HG02642 (cell line): Measurements from ENCODE around the gene N4BP2L2.
A peak's percentile ranks its signal among the peaks of the same experiment; 100 is the strongest.

Experiments used
- ATAC-seq: cut with Tn5 transposase; IDR thresholded peaks from one replicate; pipeline ENCODE4 v1.9.1; 2021; ENCODE audit warnings: mild to moderate bottlenecking; ENCODE audit not compliant: unreplicated experiment, poor library complexity

Gene N4BP2L2

GRCh38 chr13:32472194-32472621, 66.4 kb downstream of the N4BP2L2 start:
- ATAC-seq = peak; percentile 83

DNA sequence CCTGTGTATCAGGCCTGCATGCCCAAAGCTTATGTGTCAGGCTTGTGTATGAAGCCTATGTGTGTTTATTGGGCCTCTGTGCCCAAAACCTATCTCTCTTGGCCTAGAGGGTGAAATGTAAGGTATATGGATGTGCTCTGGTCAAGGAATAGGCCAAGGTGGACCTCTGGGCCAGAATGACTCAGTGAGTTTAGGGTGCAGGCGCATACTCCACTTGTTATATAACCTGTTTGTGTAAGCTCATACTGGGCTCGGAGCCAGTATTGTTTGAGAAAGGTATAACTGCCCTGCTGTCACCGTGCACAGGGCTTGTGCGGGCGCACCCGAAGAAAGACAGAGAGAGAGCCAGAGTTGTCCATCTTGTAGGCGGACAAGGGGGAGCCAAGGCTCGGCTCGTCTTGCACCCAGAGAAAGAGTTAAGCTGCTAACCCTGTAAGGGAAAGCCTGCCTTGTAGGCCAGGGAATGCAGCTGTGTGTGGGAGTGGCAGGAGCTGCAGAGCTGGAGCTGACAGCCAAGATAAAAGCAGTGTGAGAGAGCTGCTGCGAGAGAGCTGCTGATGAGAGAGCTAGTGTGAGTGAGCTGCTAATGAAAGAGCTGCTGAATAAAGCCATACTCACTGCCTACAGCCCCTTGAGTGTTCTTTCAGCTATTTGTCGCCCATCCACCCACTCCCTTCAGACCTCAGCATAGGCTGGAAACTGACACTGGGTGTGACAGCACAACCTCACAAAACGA, 67.2 kb downstream of the N4BP2L2 start:
- no peak for ATAC-seq

DNA sequence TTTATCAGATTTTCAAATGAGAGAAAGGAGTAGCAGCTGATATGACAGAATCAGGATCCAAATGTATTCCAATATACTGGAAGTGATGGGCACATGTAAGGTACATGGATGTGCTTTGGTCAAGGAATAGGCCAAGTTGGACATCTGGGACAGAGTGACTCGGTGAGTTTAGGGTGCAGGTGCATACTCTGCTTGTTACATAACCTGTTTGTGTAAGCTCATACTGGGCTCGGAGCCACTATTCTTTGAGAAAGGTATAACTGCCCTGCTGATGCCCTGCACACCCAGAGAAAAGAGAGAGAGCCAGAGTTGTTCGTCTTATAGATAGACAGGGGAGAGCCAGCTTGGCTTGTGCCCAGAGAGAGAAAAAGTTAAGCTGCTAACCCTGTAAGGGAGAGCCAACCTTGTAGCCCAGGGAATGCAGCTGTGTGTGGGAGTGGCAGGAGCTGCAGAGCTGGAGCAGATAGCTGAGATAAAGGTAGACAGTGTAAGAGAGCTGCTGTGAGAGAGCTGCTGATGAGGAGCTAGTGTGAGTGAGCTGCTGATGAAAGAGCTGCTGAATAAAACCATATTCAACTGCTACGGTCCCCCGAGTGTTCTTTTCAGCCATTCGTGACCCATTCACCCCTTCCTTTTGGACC, 70.0 kb downstream of the N4BP2L2 start:
- no peak for ATAC-seq

DNA sequence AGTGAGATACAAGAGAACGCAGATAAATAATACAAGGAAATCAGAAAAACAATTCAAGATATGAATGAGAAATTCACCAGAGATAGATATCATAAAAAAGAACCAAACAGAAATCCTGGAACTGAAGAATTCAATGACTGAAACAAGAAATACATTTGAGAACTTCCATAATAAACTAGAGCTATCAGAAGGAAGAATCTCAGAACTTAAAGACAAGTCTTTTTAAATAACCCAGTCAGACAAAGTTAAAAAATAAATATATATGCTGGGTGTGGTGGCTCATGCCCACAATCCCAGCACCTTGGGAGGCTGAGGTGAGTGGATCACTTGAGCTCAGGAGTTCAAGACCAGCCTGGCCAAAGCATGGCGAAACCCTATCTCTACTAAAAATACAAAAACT, 82.0 kb downstream of the N4BP2L2 start:
- ATAC-seq = no peak

DNA sequence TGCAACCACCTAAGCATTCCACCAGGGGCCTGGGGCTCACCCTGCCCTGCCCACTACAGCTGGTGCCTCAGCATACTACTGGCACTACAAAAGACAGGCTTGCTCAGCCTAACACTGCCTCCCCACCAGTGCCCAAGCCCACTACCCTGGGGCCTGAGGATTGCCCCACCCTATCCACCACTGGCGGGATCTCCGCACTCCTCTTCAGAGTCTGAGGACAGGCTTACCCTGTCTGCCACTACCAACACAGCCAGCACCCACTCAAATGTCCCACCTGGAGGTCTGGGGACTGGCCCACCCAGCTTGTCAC, 83.0 kb downstream of the N4BP2L2 start:
- ATAC-seq = no peak

- no peak for ATAC-seq
Measured at GRCh38 chr13:32454886-32455593, 83.6 kb downstream of the N4BP2L2 start.

DNA sequence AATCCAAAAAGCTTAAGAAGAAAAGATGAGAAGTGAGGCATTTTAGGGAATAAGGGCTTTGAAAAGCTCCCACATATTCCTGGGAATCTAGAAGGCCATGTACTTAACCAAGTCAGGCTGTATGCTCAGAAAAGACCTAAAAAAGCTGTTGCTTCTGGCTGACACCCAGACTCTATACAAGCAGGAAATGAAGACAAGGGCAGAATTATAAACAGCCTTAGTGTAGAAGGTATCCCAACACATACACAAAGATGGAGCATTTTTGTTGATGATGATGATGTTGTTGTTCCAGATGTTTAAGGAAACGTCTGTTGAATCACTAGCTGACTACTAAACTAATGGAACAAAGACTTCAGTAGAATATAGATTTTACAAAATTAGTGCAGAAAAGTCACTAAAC, 84.6 kb downstream of the N4BP2L2 start:
- ATAC-seq = no peak

GRCh38 chr13:32448972-32449371, 89.6 kb downstream of the N4BP2L2 start:
- ATAC-seq = no peak

GRCh38 chr13:32447894-32448623, 90.5 kb downstream of the N4BP2L2 start:
- no peak for ATAC-seq

GRCh38 chr13:32446773-32447465, 91.7 kb downstream of the N4BP2L2 start:
- no peak for ATAC-seq

DNA sequence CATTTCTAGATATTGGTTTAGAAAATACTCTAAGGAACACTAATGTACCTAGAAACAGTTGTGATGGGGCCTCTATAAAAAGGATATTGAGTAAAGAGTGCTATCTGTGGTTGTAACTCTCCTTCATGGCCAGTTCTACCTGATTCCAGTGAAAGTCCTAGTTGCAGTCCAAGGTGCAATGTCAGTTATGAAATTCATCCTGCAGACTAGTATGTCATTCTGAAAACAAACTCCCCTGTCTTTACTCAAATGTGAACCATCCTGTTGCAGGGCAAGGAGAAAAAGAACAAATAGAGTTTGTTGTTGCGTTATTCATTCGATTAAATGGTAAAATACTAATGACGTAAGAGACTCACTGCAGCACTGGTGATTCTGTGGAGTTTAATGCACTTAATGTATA, 92.4 kb downstream of the N4BP2L2 start:
- no peak for ATAC-seq

- ATAC-seq = no peak
Measured at GRCh38 chr13:32445461-32445860, 93.1 kb downstream of the N4BP2L2 start.

DNA sequence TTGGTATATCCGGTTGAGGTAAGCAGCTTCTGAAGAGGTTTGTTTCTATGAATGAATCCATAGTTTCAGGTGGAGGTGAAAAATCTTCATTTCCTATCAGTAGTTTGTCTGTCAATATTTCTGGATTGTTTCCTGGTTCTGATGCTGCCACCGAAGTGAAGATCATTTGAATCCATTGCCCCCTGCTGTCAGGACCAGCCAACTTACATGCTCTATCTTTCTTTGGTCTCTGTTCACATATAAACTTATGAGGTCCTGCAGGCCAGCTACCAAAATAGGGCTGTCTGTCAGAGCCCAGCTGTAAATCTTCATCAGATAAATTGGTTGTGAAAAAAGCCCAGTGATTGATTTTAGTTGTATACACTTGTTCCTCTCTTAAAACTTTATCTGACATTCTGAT, 95.5 kb downstream of the N4BP2L2 start:
- ATAC-seq = peak; percentile 65

GRCh38 chr13:32438871-32439270, 99.7 kb downstream of the N4BP2L2 start:
- ATAC-seq = no peak

DNA sequence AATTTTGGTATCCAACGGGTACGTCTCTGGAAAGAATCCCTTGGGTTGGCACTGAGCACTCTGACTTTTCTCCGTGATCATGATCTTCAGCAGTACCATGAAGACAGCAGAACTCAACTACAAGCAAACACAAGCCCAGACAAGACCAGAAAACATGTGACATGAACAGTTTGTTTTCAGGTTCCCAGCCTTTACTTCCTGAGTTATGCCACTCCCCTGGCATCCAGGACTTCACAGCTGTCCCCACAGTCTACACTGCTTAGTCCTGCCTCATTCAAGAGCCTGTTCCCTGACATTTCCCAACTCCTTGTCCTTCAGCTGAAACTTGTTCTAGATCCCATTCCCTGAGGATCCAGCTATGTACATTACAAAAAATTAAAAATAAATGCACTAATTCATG, 105.7 kb downstream of the N4BP2L2 start:
- no peak for ATAC-seq

DNA sequence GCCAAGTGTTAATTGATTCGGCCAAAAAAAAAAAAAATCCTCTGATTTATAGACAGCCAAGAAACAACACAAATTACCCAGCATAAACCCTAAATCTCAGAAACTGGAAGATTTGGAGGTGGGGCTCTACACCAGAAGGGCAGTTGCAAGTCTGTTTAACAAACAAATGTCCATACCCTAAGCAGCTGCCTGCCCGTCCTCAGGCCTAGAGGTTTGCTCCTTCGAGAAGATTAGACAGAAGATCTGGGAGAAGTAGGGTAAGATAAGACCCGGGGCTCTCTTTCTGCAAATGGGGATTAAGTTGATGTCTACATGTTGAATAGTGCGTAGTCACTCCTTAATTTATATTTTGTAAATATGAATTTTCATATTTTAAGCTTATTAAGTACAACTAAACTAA, 107.2 kb downstream of the N4BP2L2 start:
- ATAC-seq = no peak

DNA sequence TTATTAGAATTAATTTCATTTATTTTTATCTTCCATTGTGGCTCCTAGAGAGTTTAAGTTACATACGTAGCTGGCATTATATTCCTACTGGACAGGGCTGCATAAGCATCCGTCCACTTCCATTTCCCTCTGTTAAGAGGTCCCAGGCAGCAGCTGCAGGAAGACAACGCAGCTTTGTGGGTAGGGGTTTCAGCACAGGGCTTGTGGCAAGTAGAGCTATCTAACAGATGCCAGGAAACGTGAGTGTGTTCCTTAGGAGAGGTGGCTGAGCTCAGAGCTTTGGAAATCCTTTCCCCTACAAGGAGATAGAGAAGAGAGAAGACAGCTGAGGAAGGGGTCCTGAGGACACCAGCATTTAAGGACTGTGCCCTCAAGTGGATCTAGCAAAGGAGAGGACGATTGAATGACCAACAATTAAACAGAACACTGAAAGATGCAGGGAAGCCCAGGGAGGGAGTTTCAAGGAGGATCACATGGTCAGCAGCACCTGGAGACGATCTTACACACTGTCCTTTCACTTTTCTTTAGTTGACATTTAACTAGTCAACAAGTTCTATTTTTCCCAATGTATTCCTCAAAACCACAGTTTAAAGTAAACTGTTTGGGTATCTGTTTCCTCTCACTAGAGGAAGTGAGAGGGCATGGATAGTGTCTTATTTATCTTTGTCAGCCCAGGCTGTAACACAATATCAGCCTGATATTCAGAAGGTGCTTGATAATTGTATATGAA, 108.4 kb downstream of the N4BP2L2 start:
- no peak for ATAC-seq

GRCh38 chr13:32429433-32429909, 109.1 kb downstream of the N4BP2L2 start:
- ATAC-seq = no peak

DNA sequence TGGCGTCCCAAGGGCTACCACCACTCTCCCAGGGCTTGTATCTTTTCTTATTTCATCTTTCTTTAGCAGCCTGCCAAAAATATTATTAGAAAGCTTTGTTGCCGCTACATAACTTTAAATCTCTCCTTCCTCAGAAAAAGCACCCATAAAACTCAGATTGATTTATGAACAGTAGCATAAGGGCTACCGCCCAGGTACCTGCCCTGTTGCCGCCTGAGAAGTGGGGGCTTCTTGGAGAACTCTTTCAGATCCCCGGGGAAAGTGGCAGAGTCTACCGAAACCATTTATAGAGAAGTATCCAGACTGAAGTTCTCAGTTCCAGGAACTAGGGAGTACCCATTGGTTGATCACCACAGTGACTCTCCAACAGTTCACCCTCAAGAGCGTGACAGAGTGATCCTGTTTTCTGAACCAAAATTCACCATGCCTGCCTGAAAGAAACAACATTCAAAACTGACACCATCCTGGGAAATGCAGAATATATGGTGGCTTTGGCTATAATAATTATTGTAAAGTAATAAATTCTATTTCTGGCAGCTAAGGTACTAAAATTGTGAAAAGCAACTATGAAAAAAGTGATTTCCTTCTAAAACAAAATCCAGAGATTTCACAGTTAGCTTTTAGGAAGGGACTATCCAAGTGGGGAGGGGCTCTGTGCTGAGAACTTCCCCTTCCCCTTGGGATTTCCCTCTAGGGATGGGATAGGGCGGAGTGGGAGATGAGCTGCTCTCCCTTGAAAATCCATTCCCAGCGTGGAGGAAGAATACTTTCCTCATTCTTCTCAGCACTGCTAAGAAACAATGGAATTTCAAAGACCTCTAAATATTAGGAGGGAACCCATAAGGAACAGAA, 109.8 kb downstream of the N4BP2L2 start:
- no peak for ATAC-seq
